Esophagus muscularis mucosa (tissue), 4 donors: ENCODE results near the gene NKAIN2. TPM values are rescaled to one million over a fixed set of nuclear protein-coding genes. Genes with fewer than 3 reads are reported as not detected.

Experiments used
- DNase-seq: peaks from one replicate; pipeline ENCODE4 v3.0.0-alpha.2; 2017; ENCODE audit errors: extremely low spot score
- H3K27ac ChIP-seq, 4 donors: fragments of 200-600 bp; sonication (generic); replicated peaks in 1 of 4; 1 replicate in 3 of 4; 2 replicates in 1 of 4; pipeline ENCODE4 v1.5.1; 2016 to 2019; ENCODE audit warnings: mild to moderate bottlenecking in 1 of 4
- H3K27me3 ChIP-seq, 4 donors: fragments of 200-600 bp; sonication (generic); one replicate each; pipeline versions ENCODE4 v1.5.1 to v1.6.0; 2016 to 2019
- H3K36me3 ChIP-seq, 4 donors: fragments of 200-600 bp; sonication (generic); one replicate each; pipeline ENCODE4 v1.5.1; 2016 to 2019
- H3K4me1 ChIP-seq, 4 donors: fragments of 200-600 bp; sonication (generic); one replicate each; pipeline ENCODE4 v1.5.1; 2016 to 2019
- H3K4me3 ChIP-seq, 4 donors: fragments of 200-600 bp; sonication (generic); 1 replicate in 2 of 4; 2 replicates in 2 of 4; pipeline ENCODE4 v1.5.1; 2016 to 2019; ENCODE audit warnings: mild to moderate bottlenecking in 4 of 4, moderate library complexity in 1 of 4
- H3K9me3 ChIP-seq, 4 donors: fragments of 200-600 bp; sonication (generic); 1 replicate in 3 of 4; 2 replicates in 1 of 4; pipeline ENCODE4 v1.5.1; 2016 to 2019
- CTCF ChIP-seq, 3 experiments: fragments of 200-600 bp in 2 of 3; fragments of 450-650 bp in 1 of 3; sonication (generic) in 2 of 3; IDR thresholded peaks; one replicate each; pipeline ENCODE4 v1.5.1; 2017 to 2019; ENCODE audit warnings: antibody characterized with exemption in 3 of 3, mild to moderate bottlenecking in 2 of 3, moderate library complexity in 1 of 3
- EP300 ChIP-seq: sonication (generic); formaldehyde crosslinking; IDR thresholded peaks from one replicate; pipeline ENCODE4 v1.6.1; 2017; ENCODE audit warnings: antibody characterized with exemption
- POLR2A ChIP-seq: fragments of 450-650 bp; IDR thresholded peaks from one replicate; pipeline ENCODE4 v1.6.1; 2017; ENCODE audit warnings: antibody characterized with exemption, moderate library complexity, mild to moderate bottlenecking, low read depth
- POLR2AphosphoS5 ChIP-seq, 2 donors: sonication (generic); formaldehyde crosslinking; IDR thresholded peaks; one replicate each; pipeline ENCODE4 v1.6.1; 2017; ENCODE audit warnings: antibody characterized with exemption in 2 of 2
- WGBS: methylation state at CpG from one replicate; pipeline ENCODE4 v1.1.5; 2018; 5-methylcytosine and 5-hydroxymethylcytosine counted together
- intact Hi-C: fragments of 100-400 bp; cut with DNase I; formaldehyde crosslinking; loops from one replicate; pipeline ENCODE4 v1.15.1; 2023
- total RNA-seq, 4 donors: library from RNA; depleted of rRNA; stranded (reverse); fragments of >200 nt; gene quantifications; one replicate each; pipeline versions ENCODE4 v1.1.0 to v1.2.1, GENCODE V29; 2016

NKAIN2 gene
- total RNA-seq, 4 donors from 2014 or later, result 0.11 to 0.66 (median 0.13) TPM; not detected in 1

GRCh38 chr6:124478906-124479305 is 675.2 kb downstream of the NKAIN2 start:
- no peaks in the 10 kb centered on the region for H3K4me1 ChIP-seq
- WGBS, result 92% methylated on average over 2 of the region's 2 CpGs
- no peaks in the 10 kb centered on the region for H3K9me3 ChIP-seq
- H3K4me3 ChIP-seq, result no peak overlapping the region
- TF ChIP-seq POLR2AphosphoS5 (IDR thresholded peaks at IDR 0.05) (no peak), CTCF (IDR thresholded peaks at IDR 0.05) (no peak), EP300 (no peak), POLR2A (no peak)
- H3K36me3 ChIP-seq, result no peaks in the 10 kb centered on the region
- DNase-seq, result no peak
- intact Hi-C loops, result no loop called here
- H3K27me3 ChIP-seq, result no peaks in the 10 kb centered on the region
- H3K27ac ChIP-seq, result no peak overlapping the region

GRCh38 chr6:124479991-124480430 is 676.3 kb downstream of the NKAIN2 start:
- no peak overlapping the region for H3K4me3 ChIP-seq
- H3K9me3 ChIP-seq, result no peaks in the 10 kb centered on the region
- H3K27me3 ChIP-seq, result no peaks in the 10 kb centered on the region
- no peaks in the 10 kb centered on the region for H3K4me1 ChIP-seq
- 64% methylated on average over 1 of the region's 1 CpG for WGBS
- TF ChIP-seq POLR2A (no peak), EP300 (no peak), POLR2AphosphoS5 (IDR thresholded peaks at IDR 0.05) (no peak), CTCF (IDR thresholded peaks at IDR 0.05) (no peak)
- DNase-seq, result no peak
- intact Hi-C loops, result no loop called here
- no peak overlapping the region for H3K27ac ChIP-seq
- no peaks in the 10 kb centered on the region for H3K36me3 ChIP-seq

GRCh38 chr6:124482071-124482491 is 678.4 kb downstream of the NKAIN2 start:
- H3K27me3 ChIP-seq, result no peaks in the 10 kb centered on the region
- H3K4me1 ChIP-seq, result no peaks in the 10 kb centered on the region
- 57% methylated on average over 1 of the region's 1 CpG for WGBS
- no peak for DNase-seq
- TF ChIP-seq POLR2A, result no peak
- no peak for TF ChIP-seq CTCF (IDR thresholded peaks at IDR 0.05)
- no peak for TF ChIP-seq POLR2AphosphoS5 (IDR thresholded peaks at IDR 0.05)
- no peak for TF ChIP-seq EP300
- H3K9me3 ChIP-seq, result no peaks in the 10 kb centered on the region
- intact Hi-C loops, result no loop called here
- no peak overlapping the region for H3K4me3 ChIP-seq
- no peaks in the 10 kb centered on the region for H3K36me3 ChIP-seq
- no peak overlapping the region for H3K27ac ChIP-seq

- H3K36me3 ChIP-seq, result no peaks in the 10 kb centered on the region
- no peak for TF ChIP-seq EP300
- TF ChIP-seq CTCF (IDR thresholded peaks at IDR 0.05), result no peak
- TF ChIP-seq POLR2A, result no peak
- TF ChIP-seq POLR2AphosphoS5 (IDR thresholded peaks at IDR 0.05), result no peak
- no peak for DNase-seq
- intact Hi-C loops, result no loop called here
- no peaks in the 10 kb centered on the region for H3K4me1 ChIP-seq
- H3K27ac ChIP-seq, result no peak overlapping the region
- no peaks in the 10 kb centered on the region for H3K9me3 ChIP-seq
- no peak overlapping the region for H3K4me3 ChIP-seq
- 74% methylated on average over 4 of the region's 4 CpGs for WGBS
- no peaks in the 10 kb centered on the region for H3K27me3 ChIP-seq
Observed at GRCh38 chr6:124487623-124488431, 684.2 kb downstream of the NKAIN2 start.
